GM12872 (cell line): ENCODE results near the gene FER.

ENCODE experiments used
- CTCF ChIP-seq: IDR thresholded peaks from 3 replicates; pipeline ENCODE4 v1.5.1; 2011; ENCODE audit warnings: low read depth, mild to moderate bottlenecking, low read length, moderate library complexity; ENCODE audit not compliant: insufficient read depth

Gene FER

GRCh38 chr5:108735790-108736189 is 11.9 kb upstream of the FER start:
- no peak for TF ChIP-seq CTCF

GRCh38 chr5:108736855-108737254 is 10.8 kb upstream of the FER start:
- TF ChIP-seq CTCF = no peak

GRCh38 chr5:108739376-108739775 is 8.3 kb upstream of the FER start:
- TF ChIP-seq CTCF = no peak

- no peak for TF ChIP-seq CTCF
These were observed 7.8 kb upstream of the FER start for GRCh38 chr5:108739906-108740305.

- TF ChIP-seq CTCF = no peak
These were observed 4.4 kb upstream of the FER start for GRCh38 chr5:108743319-108743718.

- no peak for TF ChIP-seq CTCF
These were observed 3.9 kb upstream of the FER start for GRCh38 chr5:108743846-108744245.

- no peak for TF ChIP-seq CTCF
These were observed 455 bp upstream of the FER start for GRCh38 chr5:108747111-108747773.
